Common myeloid progenitor, CD34-positive (primary cell): ENCODE measurements around the gene ISOC2.
A peak's percentile ranks its signal among the peaks of the same experiment; 100 is the strongest.
"Not testable (repeated sequence)": the region's sequence is repeated elsewhere in the genome, so short reads cannot be mapped to it uniquely, and the experiment has no call there.

ENCODE experiments used
- CTCF ChIA-PET: fragments of 350-600 bp; sonication (Branson Sonifier 250); formaldehyde crosslinking; loops from one replicate; lab custom pipeline; 2021; ENCODE audit warnings: antibody characterized with exemption; lab: Charles Lee
- POLR2A ChIA-PET: fragments of 350-600 bp; sonication (Branson Sonifier 250); formaldehyde crosslinking; loops from one replicate; lab custom pipeline; 2021; ENCODE audit warnings: antibody characterized with exemption; lab: Charles Lee
- DNase-seq, 3 donors: peaks; one replicate each; pipeline versions ENCODE4 v3.0.0 to v3.0.0-alpha.2; 2013
- H3K27ac ChIP-seq, 2 experiments: 1 replicate in 1 of 2; 2 replicates in 1 of 2; pipeline ENCODE4 v1.7.0; 2013; ENCODE audit warnings: inconsistent platforms in 2 of 2, low read length in 2 of 2, mild to moderate bottlenecking in 2 of 2, low read depth in 1 of 2, moderate library complexity in 1 of 2; ENCODE audit not compliant: severe bottlenecking in 2 of 2, insufficient read depth in 1 of 2, poor library complexity in 1 of 2
- H3K27me3 ChIP-seq, 5 experiments: replicated peaks in 2 of 5; 1 replicate in 3 of 5; 2 replicates in 2 of 5; pipeline versions ENCODE4 v1.6.1 to v1.7.0; 2013; ENCODE audit warnings: low read length in 4 of 5, mild to moderate bottlenecking in 2 of 5, moderate library complexity in 2 of 5, inconsistent platforms in 1 of 5; ENCODE audit not compliant: insufficient read depth in 5 of 5, control insufficient read depth in 4 of 5
- H3K36me3 ChIP-seq, 4 experiments: 1 replicate in 2 of 4; 2 replicates in 2 of 4; pipeline versions ENCODE4 v1.6.1 to v1.7.0; 2013; ENCODE audit warnings: low read length in 3 of 4, control low read depth in 1 of 4, mild to moderate bottlenecking in 1 of 4; ENCODE audit not compliant: control insufficient read depth in 4 of 4, insufficient read depth in 4 of 4
- H3K4me1 ChIP-seq, 4 experiments: 1 replicate in 3 of 4; 2 replicates in 1 of 4; pipeline versions ENCODE4 v1.6.1 to v1.7.1; 2013; ENCODE audit warnings: low read length in 3 of 4, mild to moderate bottlenecking in 3 of 4, control low read depth in 1 of 4, inconsistent platforms in 1 of 4, moderate library complexity in 1 of 4; ENCODE audit not compliant: control insufficient read depth in 4 of 4, insufficient read depth in 4 of 4; ENCODE audit errors: control extremely low read depth in 1 of 4
- H3K4me3 ChIP-seq, 7 experiments: 1 replicate in 4 of 7; 2 replicates in 3 of 7; pipeline versions ENCODE4 v1.5.1 to v1.7.0; 2013; ENCODE audit warnings: mild to moderate bottlenecking in 7 of 7, low read length in 6 of 7, moderate library complexity in 6 of 7, inconsistent platforms in 2 of 7, low read depth in 2 of 7, control low read depth in 1 of 7; ENCODE audit not compliant: insufficient read depth in 4 of 7, control insufficient read depth in 1 of 7; ENCODE audit errors: extremely low read depth in 1 of 7
- H3K9me3 ChIP-seq, 5 experiments: 1 replicate in 4 of 5; 2 replicates in 1 of 5; pipeline versions ENCODE4 v1.6.1 to v1.7.1; 2013; ENCODE audit warnings: low read length in 4 of 5, mild to moderate bottlenecking in 2 of 5, inconsistent platforms in 1 of 5, low read depth in 1 of 5, moderate library complexity in 1 of 5; ENCODE audit not compliant: control insufficient read depth in 4 of 5, insufficient read depth in 2 of 5; ENCODE audit errors: control extremely low read depth in 1 of 5
- WGBS: methylation state at CpG from one replicate; pipeline ENCODE4 v1.1.5; 2013; ENCODE audit not compliant: insufficient coverage; 5-methylcytosine and 5-hydroxymethylcytosine counted together

Gene ISOC2

GRCh38 chr19:55407800-55408532, 53.5 kb downstream of the ISOC2 start:
- peaks cover 2 to 32% (median 23%) of the 10 kb centered on the region in 4 experiments for H3K36me3 ChIP-seq
- ChIA-PET POLR2A (interaction anchor here (0.6 to 1.6 kb wide), 16 partner anchors 11 to 154 kb away, joined by 3 to 15 read pairs (median 6); partner anchors contain the start of genes HSPBP1, ISOC2, KMT5C and PPP6R1), CTCF (interaction anchor here (1.2 to 2.2 kb wide), 2 partner anchors 69 to 116 kb away, joined by 3 to 7 read pairs; no protein-coding TSS in a partner anchor)
- H3K27ac ChIP-seq = peak overlapping the region; percentile 88 to 94
- H3K9me3 ChIP-seq = peaks cover 0 to 6% (median 2%) of the 10 kb centered on the region in 5 experiments
- H3K27me3 ChIP-seq = no peaks in the 10 kb centered on the region
- DNase-seq = peak; percentile 100
- WGBS = under 1% methylated on average over 65 of the region's 72 CpGs
- peaks cover 5 to 24% (median 22%) of the 10 kb centered on the region in 4 experiments for H3K4me1 ChIP-seq
- H3K4me3 ChIP-seq = peak overlapping the region in 6 of 7 experiments; percentile 68 to 87 (median 80)

GRCh38 chr19:55407550-55407799, 54.0 kb downstream of the ISOC2 start, which contains the start of gene UBE2S:
Gene UBE2S, minus strand, starts transcription at chr19:55407788. Its CDS starts 199 bp downstream, at chr19:55407589.
- peaks cover 5 to 24% (median 22%) of the 10 kb centered on the region in 4 experiments for H3K4me1 ChIP-seq
- 0% methylated on average over 19 of the region's 36 CpGs for WGBS
- peak within 1 kb of the TSS; percentile 68 to 87 (median 80) for H3K4me3 ChIP-seq
- POLR2A ChIA-PET = interaction anchor here (0.6 to 1.6 kb wide), 17 partner anchors 11 to 153 kb away, joined by 3 to 15 read pairs (median 5); partner anchors contain the start of genes HSPBP1, ISOC2, KMT5C and PPP6R1
- H3K36me3 ChIP-seq = peaks cover 4 to 37% (median 27%) of the 10 kb centered on the region in 4 experiments
- H3K9me3 ChIP-seq, H3K27me3 ChIP-seq, CTCF ChIA-PET, DNase-seq: not testable (repeated sequence)
- peak within 1 kb of the TSS; percentile 88 to 94 for H3K27ac ChIP-seq

GRCh38 chr19:55406826-55407549, 54.5 kb downstream of the ISOC2 start:
- peak in 2 of 3 donors; percentile 34 to 53 for DNase-seq
- H3K27me3 ChIP-seq = no peaks in the 10 kb centered on the region
- POLR2A ChIA-PET = interaction anchor here (0.5 to 1.6 kb wide), 15 partner anchors 9 to 265 kb away, joined by 3 to 15 read pairs (median 5); partner anchors contain the start of genes HSPBP1, ISOC2, KMT5C and SHISA7
- H3K27ac ChIP-seq = peak overlapping the region; percentile 88 to 94
- H3K4me3 ChIP-seq = peak overlapping the region; percentile 68 to 87 (median 80)
- H3K4me1 ChIP-seq = peaks cover 5 to 24% (median 22%) of the 10 kb centered on the region in 4 experiments
- WGBS = 18% methylated on average over 28 of the region's 35 CpGs
- H3K36me3 ChIP-seq = peaks cover 4 to 41% (median 32%) of the 10 kb centered on the region in 4 experiments
- H3K9me3 ChIP-seq = peaks cover 0 to 6% (median 2%) of the 10 kb centered on the region in 5 experiments
- CTCF ChIA-PET = no interaction called here

GRCh38 chr19:55406091-55406825, 55.2 kb downstream of the ISOC2 start:
- Histone ChIP-seq H3K4me3 (peak overlapping the region in 6 of 7 experiments; percentile 78 to 87 (median 81)), H3K9me3 (peaks cover 0 to 6% (median 2%) of the 10 kb centered on the region in 5 experiments), H3K27ac (peak overlapping the region; percentile 17 to 94), H3K27me3 (no peaks in the 10 kb centered on the region), H3K36me3 (peaks cover 7 to 48% (median 37%) of the 10 kb centered on the region in 4 experiments), H3K4me1 (peaks cover 5 to 24% (median 22%) of the 10 kb centered on the region in 4 experiments)
- ChIA-PET CTCF (interaction anchor here (1.1 kb wide), 1 partner anchor 104 kb away, joined by 3 read pairs; no protein-coding TSS in a partner anchor), POLR2A (interaction anchor here (0.9 to 1.6 kb wide), 4 partner anchors 12 to 22 kb away, joined by 3 to 7 read pairs (median 3); partner anchors contain the start of gene TMEM238)
- no peak for DNase-seq
- WGBS = 88% methylated on average over 8 of the region's 14 CpGs

- H3K4me1 ChIP-seq = peaks cover 5 to 24% (median 22%) of the 10 kb centered on the region in 4 experiments
- no peaks in the 10 kb centered on the region for H3K27me3 ChIP-seq
- ChIA-PET CTCF (interaction anchor here (0.6 to 1.1 kb wide), 2 partner anchors 76 to 104 kb away, joined by 3 read pairs; no protein-coding TSS in a partner anchor), POLR2A (interaction anchor here (0.9 to 1.1 kb wide), 2 partner anchors 16 to 18 kb away, joined by 3 read pairs; no protein-coding TSS in a partner anchor)
- no peak overlapping the region for H3K27ac ChIP-seq
- peaks cover 0 to 5% (median 2%) of the 10 kb centered on the region in 5 experiments for H3K9me3 ChIP-seq
- peaks cover 12 to 53% (median 39%) of the 10 kb centered on the region in 4 experiments for H3K36me3 ChIP-seq
- H3K4me3 ChIP-seq = peak overlapping the region in 2 of 7 experiments; percentile 52 to 87
- WGBS = 97% methylated on average over 5 of the region's 5 CpGs
- DNase-seq = no peak
Observed at GRCh38 chr19:55405638-55406037, 55.8 kb downstream of the ISOC2 start.
